Stimulated activated CD8-positive, alpha-beta memory T cell treated with anti-CD3 and anti-CD28 coated beads, Interleukin-7, amount 100 ng/mL, for 24 hours (primary cell): Measurements from ENCODE around the gene TNKS1BP1.
A peak's percentile ranks its signal among the peaks of the same experiment; 100 is the strongest.
"Not testable (repeated sequence)": the region's sequence is repeated elsewhere in the genome, so short reads cannot be mapped to it uniquely, and the experiment has no call there.

ENCODE experiments used
- DNase-seq: peaks from one replicate; pipeline ENCODE4 v3.0.0-alpha.2; 2020; ENCODE audit warnings: low read depth

The TNKS1BP1 gene, protein sequence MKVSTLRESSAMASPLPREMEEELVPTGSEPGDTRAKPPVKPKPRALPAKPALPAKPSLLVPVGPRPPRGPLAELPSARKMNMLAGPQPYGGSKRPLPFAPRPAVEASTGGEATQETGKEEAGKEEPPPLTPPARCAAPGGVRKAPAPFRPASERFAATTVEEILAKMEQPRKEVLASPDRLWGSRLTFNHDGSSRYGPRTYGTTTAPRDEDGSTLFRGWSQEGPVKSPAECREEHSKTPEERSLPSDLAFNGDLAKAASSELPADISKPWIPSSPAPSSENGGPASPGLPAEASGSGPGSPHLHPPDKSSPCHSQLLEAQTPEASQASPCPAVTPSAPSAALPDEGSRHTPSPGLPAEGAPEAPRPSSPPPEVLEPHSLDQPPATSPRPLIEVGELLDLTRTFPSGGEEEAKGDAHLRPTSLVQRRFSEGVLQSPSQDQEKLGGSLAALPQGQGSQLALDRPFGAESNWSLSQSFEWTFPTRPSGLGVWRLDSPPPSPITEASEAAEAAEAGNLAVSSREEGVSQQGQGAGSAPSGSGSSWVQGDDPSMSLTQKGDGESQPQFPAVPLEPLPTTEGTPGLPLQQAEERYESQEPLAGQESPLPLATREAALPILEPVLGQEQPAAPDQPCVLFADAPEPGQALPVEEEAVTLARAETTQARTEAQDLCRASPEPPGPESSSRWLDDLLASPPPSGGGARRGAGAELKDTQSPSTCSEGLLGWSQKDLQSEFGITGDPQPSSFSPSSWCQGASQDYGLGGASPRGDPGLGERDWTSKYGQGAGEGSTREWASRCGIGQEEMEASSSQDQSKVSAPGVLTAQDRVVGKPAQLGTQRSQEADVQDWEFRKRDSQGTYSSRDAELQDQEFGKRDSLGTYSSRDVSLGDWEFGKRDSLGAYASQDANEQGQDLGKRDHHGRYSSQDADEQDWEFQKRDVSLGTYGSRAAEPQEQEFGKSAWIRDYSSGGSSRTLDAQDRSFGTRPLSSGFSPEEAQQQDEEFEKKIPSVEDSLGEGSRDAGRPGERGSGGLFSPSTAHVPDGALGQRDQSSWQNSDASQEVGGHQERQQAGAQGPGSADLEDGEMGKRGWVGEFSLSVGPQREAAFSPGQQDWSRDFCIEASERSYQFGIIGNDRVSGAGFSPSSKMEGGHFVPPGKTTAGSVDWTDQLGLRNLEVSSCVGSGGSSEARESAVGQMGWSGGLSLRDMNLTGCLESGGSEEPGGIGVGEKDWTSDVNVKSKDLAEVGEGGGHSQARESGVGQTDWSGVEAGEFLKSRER (N-terminal part only)

GRCh38 chr11:57324886-57325734 lies at the start of gene TNKS1BP1:
Gene TNKS1BP1 (minus strand): TSS chr11:57324952. CDS start chr11:57321885, 3,067 bp downstream.
- DNase-seq: peak; percentile 80

DNA sequence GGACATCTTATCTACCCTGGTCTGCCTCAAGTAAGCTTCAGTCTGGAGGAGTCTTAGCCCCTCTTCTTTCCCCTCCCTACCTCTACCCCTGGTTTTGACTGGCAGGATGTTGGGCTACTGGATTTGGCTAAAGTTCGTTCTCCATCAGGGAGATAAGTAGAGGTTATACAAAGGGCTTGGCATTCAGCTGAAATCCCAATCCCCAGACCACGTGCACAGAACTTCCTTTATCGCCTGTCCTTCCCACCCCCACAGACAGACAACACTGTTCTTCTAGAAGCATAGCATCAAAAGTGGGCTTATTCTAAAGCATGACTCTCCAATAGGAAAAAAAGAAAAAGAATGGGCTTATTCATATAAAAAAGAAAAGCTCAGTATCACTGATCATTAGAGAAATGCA lies 48.4 kb upstream of the TNKS1BP1 start:
- DNase-seq: no peak

DNA sequence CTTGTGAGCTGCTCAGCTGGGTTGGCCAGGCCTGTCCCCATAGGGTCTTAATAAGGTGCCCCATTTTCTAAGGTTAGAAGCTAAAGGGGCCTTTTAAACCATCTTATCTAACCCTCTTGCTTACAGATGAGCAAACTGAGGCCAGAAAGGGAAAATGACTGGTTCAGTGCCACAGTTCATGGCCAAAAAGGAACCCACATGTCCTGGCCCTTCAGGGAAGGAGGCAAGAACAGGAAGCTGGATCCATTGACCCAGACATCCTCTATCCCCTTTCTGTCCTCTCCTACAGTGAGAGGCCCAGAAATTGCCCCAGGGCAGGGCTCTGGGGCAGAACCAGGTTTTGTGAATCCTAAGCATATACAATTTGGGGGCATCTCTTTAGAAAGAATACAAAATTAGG lies 46.2 kb upstream of the TNKS1BP1 start:
- DNase-seq: no peak

GRCh38 chr11:57370251-57370650 lies 45.5 kb upstream of the TNKS1BP1 start:
- no peak for DNase-seq

GRCh38 chr11:57368845-57369232 lies 44.1 kb upstream of the TNKS1BP1 start:
- DNase-seq: no peak

- no peak for DNase-seq
Observed at GRCh38 chr11:57368106-57368844, 43.5 kb upstream of the TNKS1BP1 start.

GRCh38 chr11:57364851-57365660 lies 40.3 kb upstream of the TNKS1BP1 start:
- DNase-seq: no peak

GRCh38 chr11:57363131-57364080 lies 38.7 kb upstream of the TNKS1BP1 start:
- no peak for DNase-seq

GRCh38 chr11:57361926-57362325 lies 37.2 kb upstream of the TNKS1BP1 start:
- DNase-seq: no peak

GRCh38 chr11:57361420-57361819 lies 36.7 kb upstream of the TNKS1BP1 start:
- DNase-seq: not testable (repeated sequence)

GRCh38 chr11:57360991-57361390 lies 36.2 kb upstream of the TNKS1BP1 start:
- no peak for DNase-seq

GRCh38 chr11:57359896-57360690 lies 35.3 kb upstream of the TNKS1BP1 start:
- no peak for DNase-seq

GRCh38 chr11:57359396-57359795 lies 34.6 kb upstream of the TNKS1BP1 start:
- DNase-seq: no peak

GRCh38 chr11:57358991-57359390 lies 34.2 kb upstream of the TNKS1BP1 start:
- no peak for DNase-seq

GRCh38 chr11:57358543-57358961 lies 33.8 kb upstream of the TNKS1BP1 start:
- no peak for DNase-seq

GRCh38 chr11:57357856-57358255 lies 33.1 kb upstream of the TNKS1BP1 start:
- DNase-seq: no peak

DNA sequence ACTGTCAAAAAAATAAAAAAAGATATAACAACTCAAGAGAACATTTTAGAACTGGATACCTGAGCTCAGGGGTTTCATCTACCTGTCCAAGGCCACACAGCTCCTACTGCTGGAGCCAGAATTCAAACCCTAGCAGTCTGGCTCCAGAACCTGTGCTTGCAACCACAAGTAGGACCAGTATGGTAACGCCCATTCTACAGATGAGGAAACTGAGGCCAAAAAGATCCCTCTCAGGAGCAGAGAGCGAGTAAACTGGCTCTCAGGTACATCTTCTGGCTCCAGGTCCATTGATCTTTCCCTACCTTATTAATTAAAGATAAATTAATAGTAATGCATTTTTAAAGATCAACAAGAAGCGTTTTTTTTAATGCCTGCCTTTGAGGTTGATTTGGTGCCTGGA lies 32.6 kb upstream of the TNKS1BP1 start:
- DNase-seq: no peak

GRCh38 chr11:57356268-57356667 lies 31.5 kb upstream of the TNKS1BP1 start:
- DNase-seq: no peak
